Hematopoietic multipotent progenitor cell treated with erythropoietin and hydrocortisone succinate and interleukin-3 and kit ligand, for 8 days (in vitro differentiated cells): Measurements from ENCODE around the gene CCDC159.

Experiments
- DNase-seq: peaks from one replicate; pipeline ENCODE4 v3.0.0-alpha.2; 2015

CCDC159 gene

DNA sequence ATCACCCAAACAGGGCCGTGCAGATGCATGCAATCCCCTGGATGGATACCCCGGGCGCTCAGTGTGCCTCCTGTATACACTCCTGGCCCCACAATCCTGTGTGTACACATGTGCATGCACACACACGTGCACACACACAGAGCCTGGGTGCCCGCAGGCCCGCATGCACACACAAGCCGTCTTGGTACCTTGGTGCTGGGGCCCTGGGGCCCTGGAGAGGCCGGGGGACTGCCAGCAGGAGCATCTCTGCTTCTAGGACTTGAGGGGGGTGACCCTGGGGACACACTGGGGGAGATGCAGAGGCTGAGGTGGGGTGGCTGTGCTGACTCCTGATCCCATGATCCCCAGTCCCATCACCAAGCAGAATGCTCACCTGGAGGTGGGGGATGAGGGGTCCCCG lies 53.3 kb downstream of the CCDC159 start:
- no peak for DNase-seq

DNA sequence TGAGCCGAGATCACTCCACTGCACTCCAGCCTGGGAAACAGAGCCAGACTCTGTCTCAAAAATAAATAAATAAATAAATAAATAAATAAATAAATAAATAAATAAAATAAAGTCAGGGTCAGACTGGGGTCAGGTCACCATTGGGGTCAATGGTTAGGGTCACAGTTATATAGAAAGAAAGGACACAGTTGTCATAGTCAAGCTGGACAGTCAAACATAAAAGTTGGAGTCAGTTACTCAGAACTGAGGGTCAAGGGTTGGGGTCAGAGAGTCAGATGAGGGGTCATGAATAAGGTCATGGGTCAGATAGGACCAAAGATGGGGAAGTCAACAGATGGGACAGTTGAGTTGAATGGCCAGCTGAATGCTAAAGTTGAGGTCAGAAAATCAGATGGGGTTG lies 54.5 kb downstream of the CCDC159 start:
- DNase-seq = no peak

DNA sequence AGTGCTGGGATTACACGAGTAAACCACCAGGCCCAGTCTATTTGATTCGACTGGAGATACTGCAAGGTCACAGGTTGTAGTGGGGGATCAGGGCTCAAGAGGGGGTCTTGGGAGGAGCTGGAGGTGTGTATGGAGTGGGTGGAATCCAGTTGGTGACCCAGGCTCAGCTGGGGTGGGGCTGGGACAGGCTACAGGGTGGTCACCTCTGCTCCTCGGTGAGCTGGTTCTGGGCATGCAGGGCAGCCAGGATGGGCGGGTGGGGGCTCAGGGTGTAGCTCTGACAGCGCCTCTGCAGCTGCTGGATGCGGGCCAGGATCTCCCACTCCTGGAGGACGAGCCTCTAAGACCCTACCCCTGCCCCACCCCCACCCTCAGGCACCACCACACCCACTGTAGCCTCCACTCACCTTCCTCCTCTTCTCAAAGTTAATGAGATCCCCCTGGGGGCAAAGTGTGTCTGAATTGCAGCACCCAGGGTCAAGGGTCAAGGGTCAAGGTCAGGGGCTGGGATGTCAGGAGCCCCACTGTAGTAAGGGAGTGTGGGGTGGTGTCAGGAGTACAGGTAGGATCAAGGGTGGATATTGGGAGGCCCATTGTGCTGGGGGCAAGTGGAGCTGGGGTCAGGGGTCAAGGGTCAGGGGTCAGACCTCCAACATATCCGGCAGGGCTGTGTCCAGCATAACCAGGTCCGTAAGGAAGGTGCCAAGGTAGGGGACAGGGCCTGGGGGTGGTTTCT lies 55.7 kb downstream of the CCDC159 start:
- DNase-seq = no peak
